ENCODE data around the gene EFEMP2.

The EFEMP2 gene

DNA sequence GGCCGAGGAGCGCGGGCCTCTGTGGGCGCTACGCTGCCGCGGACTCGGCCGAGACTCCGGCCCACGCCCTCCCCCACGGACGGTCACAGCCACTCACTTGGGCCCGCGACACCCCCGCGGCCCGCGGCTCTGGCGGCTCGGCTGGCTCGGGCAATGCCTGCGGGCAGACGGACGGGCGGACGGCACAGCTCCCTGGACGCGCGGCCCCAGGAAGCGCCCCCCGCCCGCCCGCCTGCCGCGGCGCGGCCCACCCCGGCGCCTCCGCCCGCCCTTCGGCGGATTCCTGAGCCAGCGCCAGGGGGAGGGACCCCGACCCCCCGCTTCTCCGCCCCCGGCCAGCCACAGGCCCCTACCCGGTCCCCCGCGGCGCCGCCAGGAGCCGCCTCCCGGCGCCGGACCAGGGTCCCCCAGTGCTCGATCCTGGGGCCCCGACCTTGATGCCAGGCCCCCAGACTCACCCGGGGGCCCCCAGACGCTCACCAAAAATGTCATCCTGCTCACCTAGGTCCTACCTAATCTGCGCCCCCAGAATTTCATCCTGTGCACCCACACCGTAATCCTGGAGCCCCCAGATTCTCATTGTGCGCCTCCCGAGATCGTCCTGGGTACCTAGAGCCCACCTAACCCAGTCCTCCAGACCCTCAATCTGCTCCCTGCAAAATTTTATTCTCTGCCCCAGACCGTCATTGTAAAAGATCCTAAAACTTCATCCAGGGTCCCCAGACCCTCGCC is at the start of gene EFEMP2:
TSS of gene EFEMP2 (minus strand) at position 215 of the 732 bp plus-strand sequence. CDS start 446 bp downstream, outside the sequence.
- peak; percentile 28 for DNase-seq

GRCh38 chr11:65921876-65922275 is 49.3 kb upstream of the EFEMP2 start:
- no peak for DNase-seq

- no peak for DNase-seq
Observed at GRCh38 chr11:65921033-65921555, 48.5 kb upstream of the EFEMP2 start.

DNA sequence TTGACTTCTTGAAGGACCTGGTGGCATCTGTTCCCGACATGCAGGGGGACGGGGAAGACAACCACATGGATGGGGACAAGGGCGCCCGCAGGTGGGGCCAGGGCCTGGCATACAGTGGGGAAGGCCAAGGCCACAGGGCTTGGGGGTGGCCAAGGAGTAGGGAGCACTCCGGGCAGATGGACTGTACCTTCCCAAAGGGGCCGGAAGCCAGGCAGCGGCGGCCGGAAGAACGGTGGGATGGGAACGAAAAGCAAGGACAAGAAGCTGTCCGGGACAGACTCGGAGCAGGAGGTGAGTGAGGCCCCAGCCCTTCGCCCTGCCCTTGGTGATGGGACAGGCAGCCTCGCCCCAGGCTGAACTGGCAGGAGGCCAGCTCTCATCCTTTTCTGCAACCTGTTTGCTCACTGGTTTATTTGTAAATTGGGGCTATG is 47.8 kb upstream of the EFEMP2 start:
- DNase-seq = no peak

DNA sequence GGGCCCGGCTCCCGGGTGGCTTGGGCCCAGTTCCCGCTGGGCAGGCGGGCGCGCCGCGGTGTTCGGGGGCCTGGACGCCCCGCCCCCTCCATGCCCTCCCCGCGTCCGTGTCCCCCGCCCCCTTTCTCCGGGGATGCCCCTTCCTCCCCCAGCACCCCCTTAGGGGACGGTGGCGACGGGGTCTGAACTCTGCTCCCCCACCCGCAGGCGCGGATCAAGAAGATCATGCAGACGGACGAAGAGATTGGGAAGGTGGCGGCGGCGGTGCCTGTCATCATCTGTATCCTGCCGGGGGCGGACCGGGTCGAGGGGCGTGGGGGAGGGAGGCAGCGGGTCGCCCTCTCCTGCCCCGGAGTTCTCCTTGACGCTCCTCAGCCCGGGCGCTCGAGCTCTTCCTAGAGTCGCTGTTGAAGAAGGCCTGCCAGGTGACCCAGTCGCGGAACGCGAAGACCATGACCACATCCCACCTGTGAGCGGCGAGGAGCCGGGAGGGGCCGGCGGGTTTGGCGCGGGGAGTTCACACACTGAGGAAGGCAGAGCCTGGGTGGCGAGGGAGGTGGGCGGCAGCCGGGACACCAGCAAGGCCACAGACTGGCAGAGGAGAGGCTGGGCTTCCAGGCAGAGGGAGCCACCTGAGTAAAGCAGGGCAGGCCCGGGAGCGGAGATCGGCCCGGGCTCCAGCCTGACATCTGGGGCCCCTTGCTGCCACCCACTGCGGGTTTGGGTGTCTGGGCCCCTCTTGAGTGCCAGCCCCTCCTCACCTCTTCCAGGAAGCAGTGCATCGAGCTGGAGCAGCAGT is 47.2 kb upstream of the EFEMP2 start:
- no peak for DNase-seq

DNA sequence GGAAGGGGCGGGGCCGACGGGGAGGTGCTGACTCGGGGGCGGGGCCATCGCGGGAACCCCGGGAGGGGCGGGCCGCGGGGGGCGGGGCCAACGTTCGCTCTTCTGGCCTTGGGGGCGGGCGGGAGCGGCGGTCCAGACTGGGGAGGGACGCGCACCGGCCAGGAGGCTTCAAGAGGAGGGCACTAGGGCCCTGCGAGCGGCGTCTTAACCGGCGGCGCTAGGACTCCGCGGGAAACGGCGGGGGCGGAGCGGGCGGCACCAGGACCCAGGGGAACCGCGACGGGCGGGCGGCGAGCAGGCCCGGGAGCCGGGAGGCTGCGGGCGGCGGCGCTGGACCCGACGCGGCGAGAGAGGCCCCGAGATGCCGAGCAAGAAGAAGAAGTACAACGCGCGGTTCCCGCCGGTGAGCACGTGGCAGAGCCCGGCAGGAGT is 46.6 kb upstream of the EFEMP2 start, which contains the start of gene DRAP1:
TSS of gene DRAP1 (plus strand) at position 286 of the 432 bp plus-strand sequence. CDS start at position 362, 76 bp downstream.
- peak; percentile 98 for DNase-seq

- peak; percentile 59 for DNase-seq
Observed at GRCh38 chr11:65918211-65919140, 45.9 kb upstream of the EFEMP2 start, which contains the start of gene C11orf68. Gene C11orf68, minus strand, starts transcription at chr11:65919062. Its CDS starts 31 bp downstream, at chr11:65919031.

GRCh38 chr11:65917434-65918210 is 45.0 kb upstream of the EFEMP2 start:
- DNase-seq = no peak

- no peak for DNase-seq
Observed at GRCh38 chr11:65917077-65917433, 44.5 kb upstream of the EFEMP2 start.

DNA sequence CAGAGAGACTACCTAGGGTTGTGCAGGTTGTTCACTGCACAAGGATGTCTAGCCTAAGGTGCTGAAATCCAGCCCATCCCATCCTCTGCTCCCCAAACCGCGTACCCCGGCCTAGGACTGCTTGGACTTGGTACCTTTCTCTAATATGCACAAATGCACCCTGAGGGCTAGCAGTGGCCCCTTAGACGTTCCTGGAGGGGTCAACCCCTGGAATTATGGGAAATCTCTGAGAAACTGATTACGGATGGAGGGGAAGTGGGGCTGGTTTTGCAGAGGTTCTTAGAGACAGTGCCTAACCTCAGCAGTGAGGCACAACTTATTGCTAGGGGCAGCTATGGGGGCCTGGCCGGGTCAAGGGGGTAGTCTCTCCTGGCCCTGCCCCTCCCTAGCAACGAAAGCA is 43.8 kb upstream of the EFEMP2 start:
- no peak for DNase-seq

- peak; percentile 98 for DNase-seq
Observed at GRCh38 chr11:65915821-65916251, 43.2 kb upstream of the EFEMP2 start.

GRCh38 chr11:65915101-65915820 is 42.7 kb upstream of the EFEMP2 start:
- no peak for DNase-seq

- peak; percentile 94 for DNase-seq
Observed at GRCh38 chr11:65912845-65913244, 40.2 kb upstream of the EFEMP2 start.

DNA sequence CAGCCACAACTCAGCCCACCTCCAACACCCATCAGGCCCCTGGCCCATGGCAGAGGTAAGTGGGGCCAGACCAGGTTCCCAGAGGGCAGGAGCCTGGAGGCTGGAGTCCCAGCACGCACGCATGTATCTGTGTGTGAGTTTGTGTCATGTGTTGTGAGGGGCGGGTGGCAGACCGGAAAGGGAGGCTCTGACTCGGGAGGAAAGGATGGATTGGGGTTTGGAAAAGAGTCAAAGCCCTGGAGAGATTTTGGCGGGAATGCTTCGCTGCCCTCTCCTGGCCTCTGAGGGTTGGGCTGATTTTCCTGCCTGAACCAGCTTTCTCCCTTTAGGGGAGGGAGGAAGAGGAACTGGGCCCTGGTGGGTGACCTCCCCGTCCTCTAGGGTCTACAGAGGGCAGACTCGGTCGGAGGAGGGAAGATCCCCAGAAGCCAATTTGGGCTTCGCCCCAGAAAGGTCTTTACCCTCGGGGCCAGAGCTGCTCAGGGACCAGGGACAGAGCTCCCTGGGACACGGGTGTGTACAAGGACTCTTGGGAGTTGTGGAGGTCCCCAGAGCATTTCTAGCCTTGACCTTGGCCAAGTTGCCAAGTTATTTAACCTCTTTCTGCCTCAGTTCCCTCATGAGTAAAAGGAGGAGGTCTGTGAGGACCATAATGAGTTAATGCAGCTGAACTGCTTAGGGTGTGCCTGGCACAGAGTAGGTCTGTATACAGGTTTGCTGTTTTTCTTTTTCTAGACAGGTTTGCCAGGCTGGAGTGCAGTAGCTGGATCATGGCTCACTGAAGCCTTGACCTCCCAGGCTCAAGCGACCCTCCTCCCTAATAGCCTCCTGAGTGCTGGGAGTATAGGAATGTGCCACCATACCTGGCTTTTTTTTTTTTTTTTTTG is 39.3 kb upstream of the EFEMP2 start:
- DNase-seq = peak; percentile 92

- DNase-seq = no peak
Observed at GRCh38 chr11:65907878-65908277, 35.3 kb upstream of the EFEMP2 start.

DNA sequence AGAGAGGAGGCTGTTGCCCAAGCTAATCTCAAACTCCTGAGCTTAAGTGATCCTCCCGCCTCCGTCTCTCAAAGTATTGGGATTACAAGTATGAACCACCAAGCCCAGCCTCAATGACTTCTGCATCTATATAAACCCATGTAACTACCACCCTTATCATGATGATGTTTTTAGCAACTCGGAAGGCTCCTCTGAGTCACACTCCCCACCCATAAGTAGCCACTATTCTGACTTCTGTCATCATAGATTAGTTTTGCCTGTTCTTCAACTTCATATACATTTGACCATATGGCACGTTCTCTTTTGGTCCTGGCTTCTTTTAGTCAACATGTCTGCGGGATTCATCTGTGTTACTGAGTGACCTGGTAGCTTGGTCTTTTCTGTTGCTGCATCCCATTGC is 34.0 kb upstream of the EFEMP2 start:
- DNase-seq = peak; percentile 46

- no peak for DNase-seq
Observed at GRCh38 chr11:65903715-65904114, 31.1 kb upstream of the EFEMP2 start.

DNA sequence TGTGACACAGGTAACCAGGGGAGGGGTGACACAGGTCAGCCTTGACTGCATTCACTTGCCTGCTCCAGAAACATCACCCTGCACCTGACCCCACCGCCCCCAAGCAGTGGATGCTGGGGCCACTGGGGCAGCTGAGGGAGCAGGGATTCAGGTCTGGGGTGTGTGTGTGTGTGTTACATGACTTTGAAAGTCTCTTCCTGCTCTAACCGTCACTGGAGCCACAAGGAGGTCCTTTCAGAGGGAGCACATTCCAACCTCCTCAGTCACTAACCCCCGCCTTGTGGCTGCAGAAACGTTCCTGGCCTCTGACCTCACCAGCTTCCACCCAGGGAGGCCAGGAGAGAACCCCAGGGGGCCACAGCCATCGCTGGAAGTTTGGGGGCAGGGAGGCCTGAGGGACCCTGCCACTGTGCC is 30.5 kb upstream of the EFEMP2 start:
- DNase-seq = peak; percentile 77

DNA sequence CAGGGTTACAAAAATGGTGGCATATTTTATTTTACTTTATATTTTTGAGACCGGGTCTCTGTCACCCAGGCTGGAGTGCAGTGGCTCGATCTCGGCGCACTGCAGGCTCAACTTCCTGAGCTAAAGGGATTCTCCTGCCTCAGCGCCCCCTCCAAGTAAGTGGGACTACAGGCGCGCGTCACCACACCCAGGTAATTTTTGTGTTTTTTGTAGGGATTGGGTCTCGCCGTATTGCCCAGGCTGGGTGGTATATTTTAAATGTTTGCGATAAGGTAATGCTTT is 28.2 kb upstream of the EFEMP2 start:
- no peak for DNase-seq

Measured in NCI-H226 (cell line).